SK-N-SH (cell line): ENCODE data around the gene FOXA1. TPM values are rescaled to one million over a fixed set of nuclear protein-coding genes. Genes with fewer than 3 reads are reported as not detected.

ENCODE experiments used
- CTCF ChIA-PET: fragments of 300-600, 350-600 bp; formaldehyde crosslinking; extraction: SDS; loops from one replicate; lab custom pipeline; 2021; lab: Yijun Ruan, JAX
- POLR2A ChIA-PET: fragments of 350-600 bp; sonication (Branson Sonifier 250); formaldehyde crosslinking; extraction: SDS; loops from one replicate; lab custom pipeline; 2020; ENCODE audit warnings: antibody characterized with exemption, inconsistent platforms; lab: Yijun Ruan, JAX
- DNase-seq: peaks from one replicate; pipeline ENCODE4 v3.0.0; 2012
- H2AFZ ChIP-seq: fragments of 200-600 bp; sonication (generic); 2 replicates; pipeline ENCODE4 v1.8.1; 2016; ENCODE audit warnings: antibody characterized with exemption, mild to moderate bottlenecking, low read depth
- H3F3A ChIP-seq: fragments of 200-600 bp; sonication (generic); replicated peaks from 2 replicates; pipeline ENCODE3; 2016; ENCODE audit warnings: antibody characterized with exemption, mild to moderate bottlenecking; ENCODE audit not compliant: insufficient read depth
- H3K27ac ChIP-seq, 2 experiments: fragments of 200-500 bp in 1 of 2; fragments of 200-600 bp in 1 of 2; sonication (Bioruptor generic) in 1 of 2; sonication (generic), shearing (Covaris generic) in 1 of 2; 2 replicates each; pipeline versions ENCODE4 v1.5.1 to v1.6.1; 2014 to 2016; ENCODE audit warnings: low read depth in 2 of 2, inconsistent platforms in 1 of 2, low read length in 1 of 2, mild to moderate bottlenecking in 1 of 2, mixed read lengths in 1 of 2
- H3K27me3 ChIP-seq: fragments of 200-600 bp; sonication (generic), shearing (Covaris generic); 2 replicates; pipeline ENCODE4 v1.6.1; 2016; ENCODE audit warnings: mixed run types; ENCODE audit not compliant: insufficient read depth
- H3K36me3 ChIP-seq, 2 experiments: fragments of 200-500 bp in 1 of 2; fragments of 200-600 bp in 1 of 2; sonication (Bioruptor generic) in 1 of 2; sonication (generic) in 1 of 2; replicated peaks in 1 of 2; 2 replicates each; pipeline versions ENCODE3 to v1.5.1; 2014 to 2016; ENCODE audit warnings: low read length in 1 of 2, mild to moderate bottlenecking in 1 of 2; ENCODE audit not compliant: insufficient read depth in 2 of 2, control insufficient read depth in 1 of 2
- H3K4me1 ChIP-seq, 2 experiments: fragments of 200-500 bp in 1 of 2; fragments of 200-600 bp in 1 of 2; sonication (Bioruptor generic) in 1 of 2; sonication (generic), shearing (Covaris generic) in 1 of 2; 2 replicates each; pipeline versions ENCODE4 v1.5.1 to v1.6.1; 2014 to 2016; ENCODE audit warnings: low read depth in 1 of 2, low read length in 1 of 2, mixed run types in 1 of 2; ENCODE audit not compliant: insufficient read depth in 2 of 2, control insufficient read depth in 1 of 2
- H3K4me2 ChIP-seq: fragments of 200-600 bp; sonication (generic), shearing (Covaris generic); 2 replicates; pipeline ENCODE4 v1.6.1; 2017; ENCODE audit warnings: mixed run types
- H3K4me3 ChIP-seq, 2 experiments: fragments of 200-500 bp in 1 of 2; fragments of 200-600 bp in 1 of 2; sonication (Bioruptor generic) in 1 of 2; sonication (generic), shearing (Covaris generic) in 1 of 2; 2 replicates each; pipeline versions ENCODE4 v1.5.1 to v1.8.1; 2014 to 2016; ENCODE audit warnings: low read depth in 2 of 2, inconsistent platforms in 1 of 2, low read length in 1 of 2, mild to moderate bottlenecking in 1 of 2, mixed read lengths in 1 of 2, moderate library complexity in 1 of 2
- H3K79me2 ChIP-seq: fragments of 200-600 bp; sonication (generic); 2 replicates; pipeline ENCODE4 v1.8.1; 2017; ENCODE audit warnings: mild to moderate bottlenecking; ENCODE audit not compliant: insufficient read depth
- H3K9ac ChIP-seq: fragments of 200-600 bp; sonication (generic); 2 replicates; pipeline ENCODE4 v1.6.1; 2017; ENCODE audit warnings: mixed run types
- H3K9me2 ChIP-seq: fragments of 200-600 bp; sonication (generic); 2 replicates; pipeline ENCODE4 v1.6.1; 2017; ENCODE audit warnings: mixed run types
- H3K9me3 ChIP-seq: fragments of 200-600 bp; sonication (generic); 2 replicates; pipeline ENCODE4 v1.6.1; 2017; ENCODE audit warnings: mixed run types, mild to moderate bottlenecking, moderate library complexity
- H4K20me1 ChIP-seq: fragments of 200-600 bp; sonication (generic); 2 replicates; pipeline ENCODE4 v1.6.1; 2017; ENCODE audit warnings: mild to moderate bottlenecking, mixed run types; ENCODE audit not compliant: insufficient read depth
- CHD2 ChIP-seq: fragments of 150-350 bp; IDR thresholded peaks from 2 replicates; pipeline ENCODE4 v1.6.1; 2018; ENCODE audit warnings: low read length; ENCODE audit not compliant: partially characterized antibody
- ELF1 ChIP-seq: IDR thresholded peaks from 2 replicates; pipeline ENCODE4 v1.4.0; 2012
- EP300 ChIP-seq, 2 experiments: IDR thresholded peaks; 2 replicates each; pipeline versions ENCODE4 v1.4.0 to v1.6.1; 2012; ENCODE audit warnings: borderline replicate concordance in 1 of 2, low read depth in 1 of 2, low read length in 1 of 2
- EZH2phosphoT487 ChIP-seq: fragments of 200-600 bp; sonication (generic); IDR thresholded peaks from 2 replicates; pipeline ENCODE4 v1.6.1; 2017; ENCODE audit warnings: low read depth, mixed run types, mild to moderate bottlenecking, antibody characterized with exemption, moderate library complexity, borderline replicate concordance
- FOSL2 ChIP-seq: IDR thresholded peaks from 2 replicates; pipeline ENCODE4 v1.4.0; 2012; ENCODE audit warnings: low read depth, mild to moderate bottlenecking, moderate library complexity, borderline replicate concordance
- FOXJ3 ChIP-seq: sonication (generic); formaldehyde crosslinking; IDR thresholded peaks from 2 replicates; pipeline ENCODE4 v1.5.1; 2020; ENCODE audit warnings: mild to moderate bottlenecking, missing genetic modification reagents
- FOXM1 ChIP-seq: IDR thresholded peaks from 2 replicates; pipeline ENCODE4 v1.4.0; 2012; ENCODE audit warnings: low read depth, mild to moderate bottlenecking
- GATA2 ChIP-seq: sonication (generic); formaldehyde crosslinking; IDR thresholded peaks from 2 replicates; pipeline ENCODE4 v1.5.0; 2020; ENCODE audit warnings: mild to moderate bottlenecking, missing genetic modification reagents
- MEF2A ChIP-seq: IDR thresholded peaks from 2 replicates; pipeline ENCODE4 v1.4.0; 2012; ENCODE audit warnings: low read depth, borderline replicate concordance
- MXI1 ChIP-seq: IDR thresholded peaks from 2 replicates; pipeline ENCODE4 v1.6.1; 2012; ENCODE audit warnings: mild to moderate bottlenecking, low read depth, low read length, improper control_type of control experiment
- NRF1 ChIP-seq: IDR thresholded peaks from 2 replicates; pipeline ENCODE4 v1.6.1; 2012; ENCODE audit warnings: low read depth, mild to moderate bottlenecking, low read length
- POLR2AphosphoS5 ChIP-seq: IDR thresholded peaks from 2 replicates; pipeline ENCODE4 v1.6.1; 2012; ENCODE audit warnings: low read depth, low read length
- RAD21 ChIP-seq: IDR thresholded peaks from 2 replicates; pipeline ENCODE4 v1.6.1; 2012; ENCODE audit warnings: mild to moderate bottlenecking, low read length
- RFX5 ChIP-seq: IDR thresholded peaks from 2 replicates; pipeline ENCODE4 v1.6.1; 2012; ENCODE audit warnings: mild to moderate bottlenecking, improper control_type of control experiment, low read length
- RXRA ChIP-seq: IDR thresholded peaks from 2 replicates; pipeline ENCODE4 v1.4.0; 2012; ENCODE audit warnings: low read depth, mild to moderate bottlenecking, borderline replicate concordance
- SIN3A ChIP-seq: IDR thresholded peaks from 2 replicates; pipeline ENCODE4 v1.6.1; 2012; ENCODE audit warnings: low read depth, mild to moderate bottlenecking, low read length, moderate library complexity, borderline replicate concordance
- TCF12 ChIP-seq: IDR thresholded peaks from 2 replicates; pipeline ENCODE4 v1.4.0; 2012
- WGBS: methylation state at CpG from one replicate; pipeline ENCODE4 v1.1.6; 2017; ENCODE audit warnings: low lambda C conversion rate; 5-methylcytosine and 5-hydroxymethylcytosine counted together
- polyA plus RNA-seq, 3 experiments: library from polyadenylated mRNA; depleted of rRNA; stranded (reverse); fragments of >200 nt; gene quantifications; 2 replicates each; pipeline ENCODE4 v1.2.3, GENCODE V29; 2012
- TF ChIP-seq, protein P1 (sequence below): IDR thresholded peaks from 2 replicates; pipeline ENCODE4 v1.4.0; 2012; ENCODE audit warnings: low read depth
- TF ChIP-seq, protein P2 (sequence below): fragments of 150-350 bp; IDR thresholded peaks from 2 replicates; pipeline ENCODE4 v1.6.1; 2016; ENCODE audit warnings: mild to moderate bottlenecking, low read depth, low read length
- TF ChIP-seq, protein P3 (sequence below): IDR thresholded peaks from 2 replicates; pipeline ENCODE4 v1.6.1; 2012; ENCODE audit warnings: mild to moderate bottlenecking, low read depth, low read length, moderate library complexity
- TF ChIP-seq, protein P4 (sequence below): IDR thresholded peaks from 2 replicates; pipeline ENCODE4 v1.4.0; 2012; ENCODE audit warnings: low read depth, borderline replicate concordance
- TF ChIP-seq, protein P5 (sequence below): fragments of 200-600 bp; sonication (generic); IDR thresholded peaks from 2 replicates; pipeline ENCODE4 v1.6.1; 2017; ENCODE audit warnings: antibody characterized with exemption, mild to moderate bottlenecking, moderate library complexity
- TF ChIP-seq, protein P6 (sequence below): IDR thresholded peaks from 2 replicates; pipeline ENCODE4 v1.4.0; 2012; ENCODE audit warnings: low read depth, borderline replicate concordance

FOXA1 gene
- polyA plus RNA-seq, 1 of the 3 experiments (the other 2 are of a cell fraction): not detected

DNA sequence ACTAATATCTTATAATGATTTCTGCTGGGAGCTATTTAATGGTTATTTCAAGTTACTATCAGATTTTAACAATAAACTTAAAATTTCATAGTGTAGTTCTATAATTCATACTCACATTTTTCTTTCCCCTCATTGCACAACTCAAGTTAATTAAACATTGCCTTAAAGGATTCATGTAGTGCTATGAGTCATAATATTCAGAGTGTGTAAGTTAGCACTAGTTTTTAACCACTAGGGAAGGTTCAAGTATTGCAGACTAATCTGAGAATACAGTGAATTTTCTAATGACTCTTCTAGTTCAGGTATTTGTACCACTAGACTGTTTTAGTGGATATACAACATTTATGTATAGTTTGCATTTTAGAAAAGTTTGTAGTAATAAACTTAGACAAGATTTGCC is 49.9 kb downstream of the FOXA1 start (continued):
- no peak for TF ChIP-seq FOSL2
- TF ChIP-seq, protein P1, sequence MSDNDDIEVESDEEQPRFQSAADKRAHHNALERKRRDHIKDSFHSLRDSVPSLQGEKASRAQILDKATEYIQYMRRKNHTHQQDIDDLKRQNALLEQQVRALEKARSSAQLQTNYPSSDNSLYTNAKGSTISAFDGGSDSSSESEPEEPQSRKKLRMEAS: no peak
- no peak for TF ChIP-seq RFX5
- TF ChIP-seq, protein P2, sequence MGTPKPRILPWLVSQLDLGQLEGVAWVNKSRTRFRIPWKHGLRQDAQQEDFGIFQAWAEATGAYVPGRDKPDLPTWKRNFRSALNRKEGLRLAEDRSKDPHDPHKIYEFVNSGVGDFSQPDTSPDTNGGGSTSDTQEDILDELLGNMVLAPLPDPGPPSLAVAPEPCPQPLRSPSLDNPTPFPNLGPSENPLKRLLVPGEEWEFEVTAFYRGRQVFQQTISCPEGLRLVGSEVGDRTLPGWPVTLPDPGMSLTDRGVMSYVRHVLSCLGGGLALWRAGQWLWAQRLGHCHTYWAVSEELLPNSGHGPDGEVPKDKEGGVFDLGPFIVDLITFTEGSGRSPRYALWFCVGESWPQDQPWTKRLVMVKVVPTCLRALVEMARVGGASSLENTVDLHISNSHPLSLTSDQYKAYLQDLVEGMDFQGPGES: no peak
- no peak for TF ChIP-seq MEF2A
- no peak for TF ChIP-seq POLR2AphosphoS5
- no peak for TF ChIP-seq ELF1
- no peak for TF ChIP-seq NRF1

DNA sequence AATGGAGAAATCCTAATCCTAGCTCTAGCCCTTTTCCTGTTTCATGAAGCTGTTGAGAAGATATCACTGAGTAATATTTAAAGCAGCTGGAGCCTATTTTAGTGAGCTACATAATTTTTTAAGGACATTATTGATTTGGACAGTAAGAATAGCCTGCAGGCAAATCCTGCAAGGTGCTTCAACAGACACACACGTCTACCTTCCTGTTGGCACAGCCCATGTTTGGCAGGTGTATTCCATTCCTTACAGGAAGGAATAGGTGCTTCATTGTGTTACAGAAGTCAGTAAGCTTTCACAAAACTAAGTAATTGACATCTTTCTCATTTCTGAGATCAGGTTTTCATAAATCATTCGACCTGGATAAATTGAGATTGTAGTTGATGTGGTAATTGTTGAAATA is 50.6 kb downstream of the FOXA1 start:
- ChIA-PET CTCF (no interaction called here), POLR2A (no interaction called here)
- 27% methylated on average over 2 of the region's 2 CpGs for WGBS

More for the DNA sequence above, 50.6 kb downstream of the FOXA1 start:
- Histone ChIP-seq H3K36me3 (no peaks in the 10 kb centered on the region), H3K79me2 (no peaks in the 10 kb centered on the region), H3K4me1 (no peaks in the 10 kb centered on the region), H2AFZ (no peak overlapping the region), H3K4me3 (no peak overlapping the region), H3K9ac (no peak overlapping the region), H3K27ac (no peak overlapping the region), H3K4me2 (no peak overlapping the region), H3K9me2 (no peaks in the 10 kb centered on the region), H3F3A (no peaks in the 10 kb centered on the region), H3K9me3 (no peaks in the 10 kb centered on the region), H3K27me3 (no peaks in the 10 kb centered on the region), H4K20me1 (no peaks in the 10 kb centered on the region)
- DNase-seq: no peak
- TF ChIP-seq TCF12 (no peak), ELF1 (no peak), MXI1 (no peak), RAD21 (no peak), SIN3A (no peak), GATA2 (no peak), FOXM1 (no peak), CHD2 (no peak), FOXJ3 (CRISPR knock-in tag) (no peak), POLR2AphosphoS5 (no peak), NRF1 (no peak), RXRA (no peak), EP300 (IDR thresholded peaks at IDR 0.05; ENCODE audit: borderline replicate concordance in 1 of 2, low read depth in 1 of 2, low read length in 1 of 2) (no peak), EZH2phosphoT487 (no peak)
- TF ChIP-seq, protein P3, sequence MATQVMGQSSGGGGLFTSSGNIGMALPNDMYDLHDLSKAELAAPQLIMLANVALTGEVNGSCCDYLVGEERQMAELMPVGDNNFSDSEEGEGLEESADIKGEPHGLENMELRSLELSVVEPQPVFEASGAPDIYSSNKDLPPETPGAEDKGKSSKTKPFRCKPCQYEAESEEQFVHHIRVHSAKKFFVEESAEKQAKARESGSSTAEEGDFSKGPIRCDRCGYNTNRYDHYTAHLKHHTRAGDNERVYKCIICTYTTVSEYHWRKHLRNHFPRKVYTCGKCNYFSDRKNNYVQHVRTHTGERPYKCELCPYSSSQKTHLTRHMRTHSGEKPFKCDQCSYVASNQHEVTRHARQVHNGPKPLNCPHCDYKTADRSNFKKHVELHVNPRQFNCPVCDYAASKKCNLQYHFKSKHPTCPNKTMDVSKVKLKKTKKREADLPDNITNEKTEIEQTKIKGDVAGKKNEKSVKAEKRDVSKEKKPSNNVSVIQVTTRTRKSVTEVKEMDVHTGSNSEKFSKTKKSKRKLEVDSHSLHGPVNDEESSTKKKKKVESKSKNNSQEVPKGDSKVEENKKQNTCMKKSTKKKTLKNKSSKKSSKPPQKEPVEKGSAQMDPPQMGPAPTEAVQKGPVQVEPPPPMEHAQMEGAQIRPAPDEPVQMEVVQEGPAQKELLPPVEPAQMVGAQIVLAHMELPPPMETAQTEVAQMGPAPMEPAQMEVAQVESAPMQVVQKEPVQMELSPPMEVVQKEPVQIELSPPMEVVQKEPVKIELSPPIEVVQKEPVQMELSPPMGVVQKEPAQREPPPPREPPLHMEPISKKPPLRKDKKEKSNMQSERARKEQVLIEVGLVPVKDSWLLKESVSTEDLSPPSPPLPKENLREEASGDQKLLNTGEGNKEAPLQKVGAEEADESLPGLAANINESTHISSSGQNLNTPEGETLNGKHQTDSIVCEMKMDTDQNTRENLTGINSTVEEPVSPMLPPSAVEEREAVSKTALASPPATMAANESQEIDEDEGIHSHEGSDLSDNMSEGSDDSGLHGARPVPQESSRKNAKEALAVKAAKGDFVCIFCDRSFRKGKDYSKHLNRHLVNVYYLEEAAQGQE: no peak
- TF ChIP-seq, protein P4, sequence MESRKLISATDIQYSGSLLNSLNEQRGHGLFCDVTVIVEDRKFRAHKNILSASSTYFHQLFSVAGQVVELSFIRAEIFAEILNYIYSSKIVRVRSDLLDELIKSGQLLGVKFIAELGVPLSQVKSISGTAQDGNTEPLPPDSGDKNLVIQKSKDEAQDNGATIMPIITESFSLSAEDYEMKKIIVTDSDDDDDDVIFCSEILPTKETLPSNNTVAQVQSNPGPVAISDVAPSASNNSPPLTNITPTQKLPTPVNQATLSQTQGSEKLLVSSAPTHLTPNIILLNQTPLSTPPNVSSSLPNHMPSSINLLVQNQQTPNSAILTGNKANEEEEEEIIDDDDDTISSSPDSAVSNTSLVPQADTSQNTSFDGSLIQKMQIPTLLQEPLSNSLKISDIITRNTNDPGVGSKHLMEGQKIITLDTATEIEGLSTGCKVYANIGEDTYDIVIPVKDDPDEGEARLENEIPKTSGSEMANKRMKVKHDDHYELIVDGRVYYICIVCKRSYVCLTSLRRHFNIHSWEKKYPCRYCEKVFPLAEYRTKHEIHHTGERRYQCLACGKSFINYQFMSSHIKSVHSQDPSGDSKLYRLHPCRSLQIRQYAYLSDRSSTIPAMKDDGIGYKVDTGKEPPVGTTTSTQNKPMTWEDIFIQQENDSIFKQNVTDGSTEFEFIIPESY: no peak
- TF ChIP-seq, protein P5, sequence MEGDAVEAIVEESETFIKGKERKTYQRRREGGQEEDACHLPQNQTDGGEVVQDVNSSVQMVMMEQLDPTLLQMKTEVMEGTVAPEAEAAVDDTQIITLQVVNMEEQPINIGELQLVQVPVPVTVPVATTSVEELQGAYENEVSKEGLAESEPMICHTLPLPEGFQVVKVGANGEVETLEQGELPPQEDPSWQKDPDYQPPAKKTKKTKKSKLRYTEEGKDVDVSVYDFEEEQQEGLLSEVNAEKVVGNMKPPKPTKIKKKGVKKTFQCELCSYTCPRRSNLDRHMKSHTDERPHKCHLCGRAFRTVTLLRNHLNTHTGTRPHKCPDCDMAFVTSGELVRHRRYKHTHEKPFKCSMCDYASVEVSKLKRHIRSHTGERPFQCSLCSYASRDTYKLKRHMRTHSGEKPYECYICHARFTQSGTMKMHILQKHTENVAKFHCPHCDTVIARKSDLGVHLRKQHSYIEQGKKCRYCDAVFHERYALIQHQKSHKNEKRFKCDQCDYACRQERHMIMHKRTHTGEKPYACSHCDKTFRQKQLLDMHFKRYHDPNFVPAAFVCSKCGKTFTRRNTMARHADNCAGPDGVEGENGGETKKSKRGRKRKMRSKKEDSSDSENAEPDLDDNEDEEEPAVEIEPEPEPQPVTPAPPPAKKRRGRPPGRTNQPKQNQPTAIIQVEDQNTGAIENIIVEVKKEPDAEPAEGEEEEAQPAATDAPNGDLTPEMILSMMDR: no peak
- TF ChIP-seq, protein P6, sequence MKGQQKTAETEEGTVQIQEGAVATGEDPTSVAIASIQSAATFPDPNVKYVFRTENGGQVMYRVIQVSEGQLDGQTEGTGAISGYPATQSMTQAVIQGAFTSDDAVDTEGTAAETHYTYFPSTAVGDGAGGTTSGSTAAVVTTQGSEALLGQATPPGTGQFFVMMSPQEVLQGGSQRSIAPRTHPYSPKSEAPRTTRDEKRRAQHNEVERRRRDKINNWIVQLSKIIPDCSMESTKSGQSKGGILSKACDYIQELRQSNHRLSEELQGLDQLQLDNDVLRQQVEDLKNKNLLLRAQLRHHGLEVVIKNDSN: no peak
